Measurements from ENCODE around the gene KDM2B. TPM values are rescaled to one million over a fixed set of nuclear protein-coding genes. Genes with fewer than 3 reads are reported as not detected.

The KDM2B gene
- total RNA-seq, 3 donors from 2014 or later: 47.3 to 51.8 (median 48.6) TPM

GRCh38 chr12:121467638-121468498, 113.0 kb downstream of the KDM2B start:
- H3K9me3 Mint-ChIP-seq: no peaks in the 10 kb centered on the region
- ATAC-seq: no peak

GRCh38 chr12:121466794-121467637, 113.8 kb downstream of the KDM2B start:
- H3K4me3 Mint-ChIP-seq: no peak overlapping the region
- no peaks in the 10 kb centered on the region for H3K27me3 Mint-ChIP-seq (ENCODE audit: low read depth)
- ATAC-seq: peak; percentile 89 to 92

More at GRCh38 chr12:121467638-121468498, 113.0 kb downstream of the KDM2B start:
- peak overlapping the region; percentile 43 for H3K4me3 Mint-ChIP-seq
- H3K36me3 Mint-ChIP-seq (ENCODE audit: insufficient read depth): no peaks in the 10 kb centered on the region
- H3K27me3 Mint-ChIP-seq (ENCODE audit: low read depth): no peaks in the 10 kb centered on the region
- DNase-seq: no peak
- peaks cover 22% of the 10 kb centered on the region for H3K4me1 Mint-ChIP-seq (ENCODE audit: low read depth)

DNA sequence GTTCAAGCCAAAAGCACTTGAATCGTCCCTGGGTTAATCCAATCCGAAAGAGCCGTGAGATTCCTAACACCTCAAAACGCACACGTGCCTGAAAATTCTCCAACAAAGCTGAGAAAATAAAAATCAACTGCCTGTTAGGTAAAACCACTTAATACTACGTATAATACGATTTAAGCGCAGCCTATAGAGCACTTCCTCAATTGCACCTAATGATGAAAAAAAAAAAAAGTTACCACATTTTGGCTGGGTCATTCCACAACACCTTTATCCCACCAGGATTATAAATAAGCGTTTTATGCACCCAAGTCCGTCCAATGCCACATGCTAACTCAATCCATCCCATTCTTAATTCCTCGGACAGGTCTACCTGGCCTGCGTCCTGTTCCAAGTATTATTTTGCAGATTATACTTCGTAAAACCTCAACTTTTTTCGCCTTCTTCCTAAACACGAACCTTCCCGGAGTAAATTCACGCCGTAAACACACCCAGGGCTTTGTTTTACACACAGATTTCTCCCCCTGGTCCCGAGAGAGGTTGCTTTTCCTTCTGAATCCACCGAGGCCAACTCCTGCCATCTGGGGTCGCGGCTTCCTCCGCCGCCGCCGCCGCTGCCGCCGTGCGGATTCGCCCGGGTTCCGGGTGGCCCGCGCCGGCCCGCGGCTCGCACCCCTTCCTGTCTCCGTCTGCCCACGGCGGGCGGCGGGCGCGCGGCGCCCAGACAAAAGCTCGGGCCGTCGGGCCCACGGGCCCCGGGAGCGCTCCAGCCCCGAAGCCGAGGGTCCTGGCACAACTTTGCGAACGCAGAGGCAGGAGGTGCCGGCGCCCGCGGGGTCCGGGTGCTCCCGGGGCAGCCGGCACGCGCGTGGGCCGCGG, 114.7 kb downstream of the KDM2B start:
- Mint-ChIP-seq H3K27me3 (ENCODE audit: low read depth) (no peaks in the 10 kb centered on the region), H3K4me1 (ENCODE audit: low read depth) (peaks cover 30% of the 10 kb centered on the region), H3K4me3 (peak overlapping the region; percentile 89), H3K9me3 (no peaks in the 10 kb centered on the region), H3K36me3 (ENCODE audit: insufficient read depth) (peaks cover 4% of the 10 kb centered on the region)
- peak; percentile 11 to 13 for ATAC-seq
- DNase-seq: peak; percentile 29

More at GRCh38 chr12:121466794-121467637, 113.8 kb downstream of the KDM2B start:
- Mint-ChIP-seq H3K9me3 (no peaks in the 10 kb centered on the region), H3K4me1 (ENCODE audit: low read depth) (peaks cover 23% of the 10 kb centered on the region), H3K36me3 (ENCODE audit: insufficient read depth) (no peaks in the 10 kb centered on the region)
- peak; percentile 84 for DNase-seq

DNA sequence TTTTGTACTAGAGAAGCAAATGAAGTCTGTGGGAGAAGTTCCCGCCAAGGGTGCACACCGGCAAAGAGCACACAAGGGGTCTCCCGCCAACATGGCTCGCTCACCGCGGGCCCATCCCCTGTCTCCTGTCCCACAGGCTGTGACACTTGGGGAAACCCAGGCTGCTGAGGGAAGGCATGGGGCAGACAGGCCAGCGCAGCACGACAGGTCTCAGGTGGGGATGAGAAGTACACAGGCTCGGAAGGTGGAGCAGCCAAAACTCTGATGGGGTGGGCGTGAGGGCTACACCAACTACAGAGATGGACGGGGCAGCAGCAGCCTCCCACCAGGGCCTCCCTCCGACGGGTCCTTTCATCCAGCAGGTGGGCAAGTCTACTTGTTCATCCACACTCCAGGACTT, 116.5 kb downstream of the KDM2B start:
- Mint-ChIP-seq H3K27me3 (ENCODE audit: low read depth) (no peaks in the 10 kb centered on the region), H3K36me3 (ENCODE audit: insufficient read depth) (peaks cover 8% of the 10 kb centered on the region), H3K9me3 (no peaks in the 10 kb centered on the region), H3K4me3 (no peak overlapping the region), H3K4me1 (ENCODE audit: low read depth) (peaks cover 44% of the 10 kb centered on the region)
- ATAC-seq (no peak), DNase-seq (no peak)

- DNase-seq: no peak
- Mint-ChIP-seq H3K36me3 (ENCODE audit: insufficient read depth) (peaks cover 8% of the 10 kb centered on the region), H3K4me1 (ENCODE audit: low read depth) (peaks cover 48% of the 10 kb centered on the region), H3K27me3 (ENCODE audit: low read depth) (no peaks in the 10 kb centered on the region), H3K9me3 (no peaks in the 10 kb centered on the region), H3K4me3 (no peak overlapping the region)
- no peak for ATAC-seq
Observed at GRCh38 chr12:121461048-121461447, 119.8 kb downstream of the KDM2B start.

DNA sequence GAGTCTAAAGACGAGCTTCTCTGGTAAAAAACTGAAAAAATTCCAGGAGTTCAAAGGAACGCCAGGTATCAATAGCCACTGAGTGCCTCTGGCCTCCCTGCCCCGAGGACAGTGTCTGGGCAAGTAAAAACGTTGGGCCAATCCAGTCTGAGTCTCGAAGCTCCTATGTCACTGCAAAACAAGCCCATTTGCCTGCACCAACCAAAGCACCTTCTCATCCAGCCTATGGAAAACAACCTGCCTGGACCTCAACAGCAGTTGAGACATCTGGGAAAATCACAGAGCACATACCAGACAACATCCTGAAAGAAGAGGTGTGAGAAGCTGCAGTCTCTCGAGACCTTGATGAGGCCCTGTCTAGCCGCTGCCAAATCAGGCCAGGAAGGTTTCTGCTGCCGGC, 124.3 kb downstream of the KDM2B start:
- Mint-ChIP-seq H3K4me3 (no peak overlapping the region), H3K36me3 (ENCODE audit: insufficient read depth) (peaks cover 15% of the 10 kb centered on the region), H3K27me3 (ENCODE audit: low read depth) (no peaks in the 10 kb centered on the region), H3K9me3 (no peaks in the 10 kb centered on the region), H3K4me1 (ENCODE audit: low read depth) (peaks cover 43% of the 10 kb centered on the region)
- no peak for DNase-seq
- no peak for ATAC-seq

DNA sequence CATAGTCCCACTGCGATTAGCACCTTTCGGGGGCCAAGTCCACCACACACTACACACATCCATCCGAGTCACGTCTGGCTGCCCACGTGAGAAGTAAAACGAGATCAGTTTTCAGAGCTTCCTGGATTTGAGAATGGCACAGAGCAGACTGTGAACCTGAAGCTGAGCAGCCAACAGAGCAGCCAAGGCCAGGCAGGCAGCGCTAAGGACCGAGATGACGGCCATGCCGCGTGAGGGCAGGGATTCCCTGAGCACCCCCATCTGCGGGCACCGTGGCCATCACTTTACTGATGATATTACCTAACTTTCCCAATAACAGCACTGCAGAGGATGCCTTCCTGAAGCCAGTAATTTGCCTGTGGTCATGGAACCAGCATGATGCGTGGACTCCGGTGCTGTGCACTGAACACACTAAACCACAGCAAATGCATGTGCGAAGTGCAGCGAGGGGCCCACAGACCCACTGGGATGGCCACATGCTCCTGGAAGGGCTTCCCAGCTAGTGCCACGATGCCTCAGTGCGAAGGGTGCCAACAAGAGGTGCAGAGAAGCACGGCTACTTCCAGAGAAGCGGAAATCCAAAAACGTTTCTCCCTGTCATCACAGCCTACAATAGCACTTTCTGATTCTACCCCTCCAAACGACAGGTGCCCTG, 124.9 kb downstream of the KDM2B start:
- peaks cover 39% of the 10 kb centered on the region for H3K4me1 Mint-ChIP-seq (ENCODE audit: low read depth)
- H3K36me3 Mint-ChIP-seq (ENCODE audit: insufficient read depth): peaks cover 8% of the 10 kb centered on the region
- no peaks in the 10 kb centered on the region for H3K27me3 Mint-ChIP-seq (ENCODE audit: low read depth)
- H3K4me3 Mint-ChIP-seq: no peak overlapping the region
- H3K9me3 Mint-ChIP-seq: no peaks in the 10 kb centered on the region
- no peak for DNase-seq
- no peak for ATAC-seq

GRCh38 chr12:121454921-121455320, 125.9 kb downstream of the KDM2B start:
- Mint-ChIP-seq H3K4me3 (no peak overlapping the region), H3K4me1 (ENCODE audit: low read depth) (peaks cover 29% of the 10 kb centered on the region), H3K9me3 (no peaks in the 10 kb centered on the region), H3K36me3 (ENCODE audit: insufficient read depth) (peaks cover 7% of the 10 kb centered on the region), H3K27me3 (ENCODE audit: low read depth) (no peaks in the 10 kb centered on the region)
- ATAC-seq (no peak), DNase-seq (no peak)

DNA sequence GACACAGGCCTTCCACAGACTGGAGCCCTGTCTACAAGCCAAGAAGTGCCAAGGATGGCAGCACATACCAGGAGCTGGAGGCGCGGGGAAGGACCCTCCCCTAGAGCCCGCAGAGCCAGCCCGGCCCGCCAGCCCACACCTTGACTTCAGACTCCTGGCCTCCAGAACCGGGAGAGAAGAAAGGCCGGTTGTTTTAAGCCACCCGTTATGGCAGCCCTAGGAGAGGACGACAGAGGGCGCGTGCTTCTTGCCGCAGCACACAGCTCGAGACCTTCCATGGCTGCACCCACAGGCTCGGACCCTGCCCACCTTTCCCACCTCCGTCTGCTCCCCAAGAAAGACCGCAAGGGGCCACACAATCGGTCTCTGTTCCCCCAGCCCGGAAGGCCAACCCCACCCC, 127.2 kb downstream of the KDM2B start:
- DNase-seq (no peak), ATAC-seq (no peak)
- Mint-ChIP-seq H3K4me3 (no peak overlapping the region), H3K36me3 (ENCODE audit: insufficient read depth) (peaks cover 11% of the 10 kb centered on the region), H3K4me1 (ENCODE audit: low read depth) (peaks cover 28% of the 10 kb centered on the region), H3K27me3 (ENCODE audit: low read depth) (no peaks in the 10 kb centered on the region), H3K9me3 (no peaks in the 10 kb centered on the region)

DNA sequence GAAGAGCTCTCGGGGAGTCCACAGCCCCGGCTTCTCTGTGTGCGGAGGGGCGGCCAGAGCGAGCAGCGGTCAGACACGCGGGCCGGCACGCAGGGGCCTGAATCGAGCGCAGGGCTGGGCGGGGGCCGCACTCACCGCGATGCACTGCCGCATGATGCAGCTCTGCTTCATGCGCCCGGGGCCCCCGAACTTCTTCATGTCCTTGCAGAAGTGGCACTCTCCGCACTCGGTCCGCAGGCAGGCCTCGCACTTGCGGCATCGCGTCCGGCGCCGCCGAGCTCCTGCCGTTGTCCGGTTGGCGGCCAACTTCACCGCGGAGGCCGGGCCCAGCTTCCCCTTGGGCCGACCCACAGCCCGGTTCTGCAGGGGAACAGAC, 127.8 kb downstream of the KDM2B start:
- H3K9me3 Mint-ChIP-seq: no peaks in the 10 kb centered on the region
- no peaks in the 10 kb centered on the region for H3K27me3 Mint-ChIP-seq (ENCODE audit: low read depth)
- H3K36me3 Mint-ChIP-seq (ENCODE audit: insufficient read depth): peaks cover 12% of the 10 kb centered on the region
- H3K4me3 Mint-ChIP-seq: no peak overlapping the region
- DNase-seq (no peak), ATAC-seq (peak in 1 of 2 donors; percentile 15)
- H3K4me1 Mint-ChIP-seq (ENCODE audit: low read depth): peaks cover 30% of the 10 kb centered on the region

DNA sequence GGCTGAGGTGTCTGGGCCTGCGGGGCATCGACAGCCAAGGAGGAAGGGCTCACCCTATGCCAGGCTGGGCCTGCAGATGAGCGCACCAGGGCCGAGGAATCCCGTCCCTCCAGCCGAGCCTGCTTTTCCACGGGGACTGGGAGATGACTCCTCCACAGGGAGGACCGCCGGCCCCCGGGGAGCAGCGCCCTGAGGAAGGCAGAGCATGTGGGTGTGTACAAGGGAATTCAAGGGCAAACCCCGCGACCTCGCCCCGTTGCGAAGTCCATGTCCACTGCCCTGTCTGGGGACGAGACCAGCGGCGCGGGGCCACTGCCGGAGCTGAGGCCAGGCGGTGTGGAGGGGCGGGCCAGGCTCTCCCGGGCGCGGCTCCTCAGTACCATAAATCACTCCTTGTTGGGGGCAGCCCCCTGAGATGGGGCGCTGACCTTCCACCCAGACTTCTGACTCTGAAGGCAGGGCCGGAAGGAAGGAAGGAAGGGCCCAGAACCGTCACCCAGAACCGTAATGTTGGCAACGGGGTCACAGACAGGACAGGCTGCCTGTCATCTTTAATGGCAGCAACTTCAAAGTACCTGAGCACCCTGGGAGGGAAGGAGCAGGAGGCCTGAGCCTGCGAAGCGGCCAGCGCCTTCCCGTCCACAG, 128.4 kb downstream of the KDM2B start:
- no peak overlapping the region for H3K4me3 Mint-ChIP-seq
- no peak for DNase-seq
- peak in 1 of 2 donors; percentile 19 for ATAC-seq
- no peaks in the 10 kb centered on the region for H3K9me3 Mint-ChIP-seq
- H3K27me3 Mint-ChIP-seq (ENCODE audit: low read depth): no peaks in the 10 kb centered on the region
- peaks cover 30% of the 10 kb centered on the region for H3K4me1 Mint-ChIP-seq (ENCODE audit: low read depth)
- H3K36me3 Mint-ChIP-seq (ENCODE audit: insufficient read depth): peaks cover 12% of the 10 kb centered on the region

GRCh38 chr12:121451961-121452339, 128.9 kb downstream of the KDM2B start:
- H3K9me3 Mint-ChIP-seq: no peaks in the 10 kb centered on the region
- peaks cover 28% of the 10 kb centered on the region for H3K4me1 Mint-ChIP-seq (ENCODE audit: low read depth)
- H3K27me3 Mint-ChIP-seq (ENCODE audit: low read depth): no peaks in the 10 kb centered on the region
- ATAC-seq: peak; percentile 61 to 67
- no peak for DNase-seq
- no peak overlapping the region for H3K4me3 Mint-ChIP-seq
- H3K36me3 Mint-ChIP-seq (ENCODE audit: insufficient read depth): peaks cover 13% of the 10 kb centered on the region

- Mint-ChIP-seq H3K9me3 (no peaks in the 10 kb centered on the region), H3K36me3 (ENCODE audit: insufficient read depth) (peaks cover 12% of the 10 kb centered on the region), H3K27me3 (ENCODE audit: low read depth) (no peaks in the 10 kb centered on the region), H3K4me3 (no peak overlapping the region), H3K4me1 (ENCODE audit: low read depth) (peaks cover 12% of the 10 kb centered on the region)
- no peak for DNase-seq
- no peak for ATAC-seq
Observed at GRCh38 chr12:121448771-121449315, 132.0 kb downstream of the KDM2B start.

Measured in activated T-cell treated with anti-CD3 and anti-CD28 coated beads, Interleukin-2, amount 50 U/mL, for 4 hours (primary cell).